SU-DHL-6 (cell line): ENCODE results near the gene C20orf96.

ENCODE experiments used
- CTCF ChIP-seq: fragments of 200-600 bp; sonication (generic); IDR thresholded peaks from one replicate; pipeline ENCODE4 v1.5.1; 2017; ENCODE audit warnings: antibody characterized with exemption, mild to moderate bottlenecking, low read length, moderate library complexity; ENCODE audit not compliant: insufficient read depth, poor library complexity, severe bottlenecking
- EZH2phosphoT487 ChIP-seq: fragments of 200-600 bp; sonication (generic), shearing (Covaris generic); conservative IDR thresholded peaks from 2 replicates; pipeline ENCODE4 v1.6.1; 2018; ENCODE audit warnings: mild to moderate bottlenecking, antibody characterized with exemption, low read length, moderate library complexity, mixed read lengths

GRCh38 chr20:325045-325888 lies 34.7 kb upstream of the C20orf96 start, which contains the start of gene SOX12:
- TF ChIP-seq CTCF (no peak), EZH2phosphoT487 (no peak)
